ENCODE measurements around the gene MPZL1. TPM values are rescaled to one million over a fixed set of nuclear protein-coding genes. Genes with fewer than 3 reads are reported as not detected.

MPZL1 gene
- total and polyA plus RNA-seq, 2 of the 8 experiments (the other 6 are each of a cell fraction or from before 2014, with no cell fraction given), result 37.8 to 120 TPM

DNA sequence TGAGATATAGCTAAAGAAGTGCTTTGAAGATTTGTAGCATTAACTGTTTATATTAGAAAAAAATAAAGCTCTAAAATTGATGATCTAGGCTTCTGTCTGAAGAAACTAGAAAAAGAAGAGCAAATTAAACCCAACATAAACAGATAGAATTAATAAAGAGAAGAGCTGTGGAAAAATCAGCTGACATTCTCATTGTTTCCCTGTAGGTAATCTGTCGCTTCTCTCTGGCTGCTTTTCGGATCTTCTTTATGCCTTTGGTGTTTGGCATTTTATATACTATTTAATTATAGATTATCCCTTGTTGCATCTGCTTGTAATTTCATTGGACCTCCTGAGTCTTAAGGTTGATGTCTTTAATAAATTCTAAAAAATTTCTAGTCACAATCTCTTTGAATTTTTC is 59.8 kb downstream of the MPZL1 start (continued):
- TF ChIP-seq, protein P1, sequence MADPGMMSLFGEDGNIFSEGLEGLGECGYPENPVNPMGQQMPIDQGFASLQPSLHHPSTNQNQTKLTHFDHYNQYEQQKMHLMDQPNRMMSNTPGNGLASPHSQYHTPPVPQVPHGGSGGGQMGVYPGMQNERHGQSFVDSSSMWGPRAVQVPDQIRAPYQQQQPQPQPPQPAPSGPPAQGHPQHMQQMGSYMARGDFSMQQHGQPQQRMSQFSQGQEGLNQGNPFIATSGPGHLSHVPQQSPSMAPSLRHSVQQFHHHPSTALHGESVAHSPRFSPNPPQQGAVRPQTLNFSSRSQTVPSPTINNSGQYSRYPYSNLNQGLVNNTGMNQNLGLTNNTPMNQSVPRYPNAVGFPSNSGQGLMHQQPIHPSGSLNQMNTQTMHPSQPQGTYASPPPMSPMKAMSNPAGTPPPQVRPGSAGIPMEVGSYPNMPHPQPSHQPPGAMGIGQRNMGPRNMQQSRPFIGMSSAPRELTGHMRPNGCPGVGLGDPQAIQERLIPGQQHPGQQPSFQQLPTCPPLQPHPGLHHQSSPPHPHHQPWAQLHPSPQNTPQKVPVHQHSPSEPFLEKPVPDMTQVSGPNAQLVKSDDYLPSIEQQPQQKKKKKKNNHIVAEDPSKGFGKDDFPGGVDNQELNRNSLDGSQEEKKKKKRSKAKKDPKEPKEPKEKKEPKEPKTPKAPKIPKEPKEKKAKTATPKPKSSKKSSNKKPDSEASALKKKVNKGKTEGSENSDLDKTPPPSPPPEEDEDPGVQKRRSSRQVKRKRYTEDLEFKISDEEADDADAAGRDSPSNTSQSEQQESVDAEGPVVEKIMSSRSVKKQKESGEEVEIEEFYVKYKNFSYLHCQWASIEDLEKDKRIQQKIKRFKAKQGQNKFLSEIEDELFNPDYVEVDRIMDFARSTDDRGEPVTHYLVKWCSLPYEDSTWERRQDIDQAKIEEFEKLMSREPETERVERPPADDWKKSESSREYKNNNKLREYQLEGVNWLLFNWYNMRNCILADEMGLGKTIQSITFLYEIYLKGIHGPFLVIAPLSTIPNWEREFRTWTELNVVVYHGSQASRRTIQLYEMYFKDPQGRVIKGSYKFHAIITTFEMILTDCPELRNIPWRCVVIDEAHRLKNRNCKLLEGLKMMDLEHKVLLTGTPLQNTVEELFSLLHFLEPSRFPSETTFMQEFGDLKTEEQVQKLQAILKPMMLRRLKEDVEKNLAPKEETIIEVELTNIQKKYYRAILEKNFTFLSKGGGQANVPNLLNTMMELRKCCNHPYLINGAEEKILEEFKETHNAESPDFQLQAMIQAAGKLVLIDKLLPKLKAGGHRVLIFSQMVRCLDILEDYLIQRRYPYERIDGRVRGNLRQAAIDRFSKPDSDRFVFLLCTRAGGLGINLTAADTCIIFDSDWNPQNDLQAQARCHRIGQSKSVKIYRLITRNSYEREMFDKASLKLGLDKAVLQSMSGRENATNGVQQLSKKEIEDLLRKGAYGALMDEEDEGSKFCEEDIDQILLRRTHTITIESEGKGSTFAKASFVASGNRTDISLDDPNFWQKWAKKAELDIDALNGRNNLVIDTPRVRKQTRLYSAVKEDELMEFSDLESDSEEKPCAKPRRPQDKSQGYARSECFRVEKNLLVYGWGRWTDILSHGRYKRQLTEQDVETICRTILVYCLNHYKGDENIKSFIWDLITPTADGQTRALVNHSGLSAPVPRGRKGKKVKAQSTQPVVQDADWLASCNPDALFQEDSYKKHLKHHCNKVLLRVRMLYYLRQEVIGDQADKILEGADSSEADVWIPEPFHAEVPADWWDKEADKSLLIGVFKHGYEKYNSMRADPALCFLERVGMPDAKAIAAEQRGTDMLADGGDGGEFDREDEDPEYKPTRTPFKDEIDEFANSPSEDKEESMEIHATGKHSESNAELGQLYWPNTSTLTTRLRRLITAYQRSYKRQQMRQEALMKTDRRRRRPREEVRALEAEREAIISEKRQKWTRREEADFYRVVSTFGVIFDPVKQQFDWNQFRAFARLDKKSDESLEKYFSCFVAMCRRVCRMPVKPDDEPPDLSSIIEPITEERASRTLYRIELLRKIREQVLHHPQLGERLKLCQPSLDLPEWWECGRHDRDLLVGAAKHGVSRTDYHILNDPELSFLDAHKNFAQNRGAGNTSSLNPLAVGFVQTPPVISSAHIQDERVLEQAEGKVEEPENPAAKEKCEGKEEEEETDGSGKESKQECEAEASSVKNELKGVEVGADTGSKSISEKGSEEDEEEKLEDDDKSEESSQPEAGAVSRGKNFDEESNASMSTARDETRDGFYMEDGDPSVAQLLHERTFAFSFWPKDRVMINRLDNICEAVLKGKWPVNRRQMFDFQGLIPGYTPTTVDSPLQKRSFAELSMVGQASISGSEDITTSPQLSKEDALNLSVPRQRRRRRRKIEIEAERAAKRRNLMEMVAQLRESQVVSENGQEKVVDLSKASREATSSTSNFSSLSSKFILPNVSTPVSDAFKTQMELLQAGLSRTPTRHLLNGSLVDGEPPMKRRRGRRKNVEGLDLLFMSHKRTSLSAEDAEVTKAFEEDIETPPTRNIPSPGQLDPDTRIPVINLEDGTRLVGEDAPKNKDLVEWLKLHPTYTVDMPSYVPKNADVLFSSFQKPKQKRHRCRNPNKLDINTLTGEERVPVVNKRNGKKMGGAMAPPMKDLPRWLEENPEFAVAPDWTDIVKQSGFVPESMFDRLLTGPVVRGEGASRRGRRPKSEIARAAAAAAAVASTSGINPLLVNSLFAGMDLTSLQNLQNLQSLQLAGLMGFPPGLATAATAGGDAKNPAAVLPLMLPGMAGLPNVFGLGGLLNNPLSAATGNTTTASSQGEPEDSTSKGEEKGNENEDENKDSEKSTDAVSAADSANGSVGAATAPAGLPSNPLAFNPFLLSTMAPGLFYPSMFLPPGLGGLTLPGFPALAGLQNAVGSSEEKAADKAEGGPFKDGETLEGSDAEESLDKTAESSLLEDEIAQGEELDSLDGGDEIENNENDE (IDR thresholded peaks at IDR 0.05; ENCODE audit: insufficient replicate concordance, low read length), result no peak
- TF ChIP-seq BACH1 (IDR thresholded peaks at IDR 0.05; ENCODE audit: low read length) (no peak), SIN3A (conservative IDR thresholded peaks at IDR 0.05 in 1 of 2, IDR thresholded peaks at IDR 0.05 in 1 of 2; ENCODE audit: low read depth in 1 of 2, low read length in 2 of 2) (no peak), KDM4A (IDR thresholded peaks at IDR 0.05; ENCODE audit: low read depth, low read length, severe bottlenecking) (no peak), EZH2 (IDR thresholded peaks at IDR 0.05; ENCODE audit: low read depth, low read length, severe bottlenecking) (no peak), GABPA (IDR thresholded peaks at IDR 0.05; ENCODE audit: borderline replicate concordance, insufficient read depth, low read length) (no peak), SP4 (IDR thresholded peaks at IDR 0.05; ENCODE audit: low read length) (no peak), CBX5 (IDR thresholded peaks at IDR 0.05; ENCODE audit: low read depth, low read length) (no peak), CTBP2 (IDR thresholded peaks at IDR 0.05; ENCODE audit: borderline replicate concordance, insufficient read depth, insufficient read length, low read length) (no peak), CEBPB (IDR thresholded peaks at IDR 0.05; ENCODE audit: low read depth, low read length) (no peak)
- TF ChIP-seq, protein P2, sequence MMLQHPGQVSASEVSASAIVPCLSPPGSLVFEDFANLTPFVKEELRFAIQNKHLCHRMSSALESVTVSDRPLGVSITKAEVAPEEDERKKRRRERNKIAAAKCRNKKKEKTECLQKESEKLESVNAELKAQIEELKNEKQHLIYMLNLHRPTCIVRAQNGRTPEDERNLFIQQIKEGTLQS (IDR thresholded peaks at IDR 0.05; ENCODE audit: insufficient read depth, low read depth, low read length), result no peak
